C4-2B (cell line): ENCODE measurements around the gene OTUD1.

Source experiments
- H3K27ac ChIP-seq: fragments of 450-650 bp; 2 replicates; pipeline ENCODE4 v1.5.1; 2017
- ZFX ChIP-seq: fragments of 450-650 bp; IDR thresholded peaks from 2 replicates; pipeline ENCODE4 v1.6.1; 2017
- TF ChIP-seq, protein P1 (sequence below): fragments of 450-650 bp; conservative IDR thresholded peaks from 2 replicates; pipeline ENCODE4 v1.5.1; 2017; ENCODE audit warnings: mild to moderate bottlenecking

The OTUD1 gene

DNA sequence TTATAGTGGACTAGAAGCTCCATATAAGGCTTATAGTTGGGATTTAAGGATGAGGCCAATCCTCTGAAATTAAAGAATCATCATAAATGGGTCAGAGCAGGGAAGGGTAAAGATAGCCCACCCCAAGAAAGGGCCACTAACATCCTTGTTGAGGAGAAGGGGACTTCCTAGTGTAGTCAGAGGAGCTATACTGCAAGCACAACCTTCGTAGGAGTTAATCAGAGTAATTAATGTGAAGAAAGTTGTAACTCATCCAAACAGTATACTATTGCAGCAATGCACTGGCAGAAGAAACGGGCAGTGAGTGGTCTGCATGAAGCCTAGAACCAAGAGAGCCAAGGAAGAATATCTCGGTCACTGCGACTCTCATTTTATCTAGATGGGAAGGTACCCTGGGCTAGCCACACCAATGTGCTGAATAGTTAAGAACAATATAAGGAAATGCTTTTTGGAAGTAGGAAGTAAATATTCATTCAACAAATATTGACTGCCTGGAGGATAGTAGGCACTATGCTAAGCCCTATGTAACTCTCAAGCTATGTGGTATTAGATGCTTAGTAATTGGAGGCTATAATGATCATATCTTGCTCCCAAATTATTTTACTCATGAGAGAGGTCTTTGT lies 13.3 kb downstream of the OTUD1 start:
- TF ChIP-seq, protein P1, sequence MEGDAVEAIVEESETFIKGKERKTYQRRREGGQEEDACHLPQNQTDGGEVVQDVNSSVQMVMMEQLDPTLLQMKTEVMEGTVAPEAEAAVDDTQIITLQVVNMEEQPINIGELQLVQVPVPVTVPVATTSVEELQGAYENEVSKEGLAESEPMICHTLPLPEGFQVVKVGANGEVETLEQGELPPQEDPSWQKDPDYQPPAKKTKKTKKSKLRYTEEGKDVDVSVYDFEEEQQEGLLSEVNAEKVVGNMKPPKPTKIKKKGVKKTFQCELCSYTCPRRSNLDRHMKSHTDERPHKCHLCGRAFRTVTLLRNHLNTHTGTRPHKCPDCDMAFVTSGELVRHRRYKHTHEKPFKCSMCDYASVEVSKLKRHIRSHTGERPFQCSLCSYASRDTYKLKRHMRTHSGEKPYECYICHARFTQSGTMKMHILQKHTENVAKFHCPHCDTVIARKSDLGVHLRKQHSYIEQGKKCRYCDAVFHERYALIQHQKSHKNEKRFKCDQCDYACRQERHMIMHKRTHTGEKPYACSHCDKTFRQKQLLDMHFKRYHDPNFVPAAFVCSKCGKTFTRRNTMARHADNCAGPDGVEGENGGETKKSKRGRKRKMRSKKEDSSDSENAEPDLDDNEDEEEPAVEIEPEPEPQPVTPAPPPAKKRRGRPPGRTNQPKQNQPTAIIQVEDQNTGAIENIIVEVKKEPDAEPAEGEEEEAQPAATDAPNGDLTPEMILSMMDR: no peak
- no peak for TF ChIP-seq ZFX
- no peak overlapping the region for H3K27ac ChIP-seq

DNA sequence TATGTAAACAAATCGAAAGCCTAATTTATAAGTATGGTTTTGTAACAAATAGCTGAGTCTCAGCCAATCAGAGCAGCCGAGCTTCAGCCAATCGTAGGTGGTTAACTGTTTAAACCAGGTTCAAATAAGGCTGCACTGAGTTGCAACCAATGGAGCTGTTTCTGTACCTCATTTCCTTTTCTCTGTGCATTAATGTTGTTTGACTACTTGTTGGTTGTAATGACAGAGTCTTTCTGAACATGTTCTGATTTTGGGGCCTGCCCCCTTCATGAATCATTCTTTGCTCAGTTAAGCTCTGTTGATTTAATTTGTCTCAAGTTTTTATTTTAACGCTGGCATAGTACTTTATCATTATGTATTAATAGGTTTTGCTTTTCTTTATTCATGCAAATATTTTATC lies 14.6 kb downstream of the OTUD1 start:
- H3K27ac ChIP-seq: no peak overlapping the region
- no peak for TF ChIP-seq ZFX
- TF ChIP-seq, protein P1: no peak

DNA sequence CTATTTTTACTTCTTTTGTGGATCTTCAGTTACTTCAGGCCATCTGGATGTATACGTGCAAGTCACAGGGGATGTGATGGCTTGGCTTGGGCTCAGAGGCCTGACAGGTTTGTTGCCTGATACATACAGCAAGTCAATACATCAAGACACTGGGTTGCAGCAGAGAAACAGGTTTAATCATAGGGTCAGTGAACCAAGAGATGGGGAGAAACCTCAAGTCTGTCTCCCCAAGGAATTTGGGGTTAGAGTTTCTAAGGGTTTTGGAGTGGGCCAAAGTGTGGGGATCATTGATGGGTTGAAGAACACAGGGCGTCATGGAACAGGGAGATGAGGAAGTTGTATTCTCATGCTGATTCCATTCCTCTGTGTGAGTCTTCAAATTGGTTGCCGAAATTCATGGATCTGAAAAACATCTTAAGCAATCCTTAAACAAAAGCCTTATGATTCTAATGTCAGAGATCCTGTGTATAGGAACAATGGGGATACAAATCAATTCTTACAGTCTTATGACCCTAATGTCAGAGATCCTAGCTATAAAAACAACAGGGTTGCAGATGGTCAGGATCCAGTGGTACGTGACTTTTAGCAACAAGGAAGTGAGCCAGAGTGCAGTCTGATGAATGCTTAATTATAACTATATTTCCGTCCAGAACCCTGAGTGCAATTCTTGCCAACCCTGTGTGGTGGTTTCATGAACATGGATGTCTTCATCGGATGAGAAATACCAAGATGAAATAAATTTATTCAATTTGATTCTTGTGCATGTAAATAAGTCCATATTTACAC lies 18.9 kb downstream of the OTUD1 start:
- H3K27ac ChIP-seq: no peak overlapping the region
- TF ChIP-seq ZFX: no peak
- TF ChIP-seq, protein P1: no peak

DNA sequence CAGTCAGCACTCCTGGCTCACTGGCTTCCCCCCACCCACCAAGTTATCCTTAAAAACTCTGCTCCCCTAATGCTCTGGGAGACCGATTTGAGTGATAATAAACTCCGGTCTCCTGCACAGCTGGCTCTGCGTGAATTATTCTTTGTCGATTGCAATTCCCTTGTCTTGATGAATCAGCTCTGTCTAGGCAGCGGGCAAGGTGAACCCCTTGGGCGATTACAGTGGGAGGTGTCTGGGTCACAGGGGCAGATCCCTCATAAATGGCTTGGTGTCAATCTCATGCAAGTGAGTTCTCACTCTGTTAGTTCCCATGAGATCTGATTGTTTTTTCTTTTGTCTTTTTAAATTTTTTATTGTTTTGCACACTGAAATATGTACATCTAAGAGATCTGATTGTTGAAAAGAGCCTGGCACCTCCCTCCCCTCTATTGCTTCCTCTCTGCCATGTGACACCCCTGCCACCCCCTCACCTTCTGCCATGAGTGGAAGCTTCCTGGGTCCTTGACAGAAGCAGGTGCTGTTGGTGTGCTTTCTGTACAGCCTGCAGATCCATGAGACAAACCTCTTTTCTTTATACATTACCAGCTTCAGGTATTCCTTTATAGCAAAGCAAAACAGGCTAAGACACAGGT lies 20.5 kb downstream of the OTUD1 start:
- no peak for TF ChIP-seq ZFX
- TF ChIP-seq, protein P1: no peak

DNA sequence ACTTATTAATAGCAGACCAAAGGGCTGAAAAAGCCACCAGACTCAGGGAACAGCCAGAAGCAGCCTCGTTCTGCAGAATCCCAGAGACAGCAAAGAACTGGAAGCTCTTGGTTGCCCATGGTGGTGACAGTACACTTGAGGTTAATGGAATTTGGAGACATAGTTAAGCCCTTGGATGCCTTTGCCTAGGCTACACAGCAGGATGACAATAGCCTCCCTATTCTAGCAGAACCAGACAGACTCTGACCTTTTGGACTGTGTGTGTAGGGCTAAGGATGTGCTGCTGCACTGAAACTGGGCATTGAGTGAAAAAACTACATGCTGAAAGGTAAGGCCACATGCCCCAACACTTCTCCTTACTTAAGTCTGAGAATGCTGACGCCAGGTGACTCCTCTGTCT lies 22.7 kb downstream of the OTUD1 start:
- TF ChIP-seq ZFX: no peak
- TF ChIP-seq, protein P1: no peak
- no peak overlapping the region for H3K27ac ChIP-seq

More for the DNA sequence above, 20.5 kb downstream of the OTUD1 start:
- H3K27ac ChIP-seq: no peak overlapping the region

DNA sequence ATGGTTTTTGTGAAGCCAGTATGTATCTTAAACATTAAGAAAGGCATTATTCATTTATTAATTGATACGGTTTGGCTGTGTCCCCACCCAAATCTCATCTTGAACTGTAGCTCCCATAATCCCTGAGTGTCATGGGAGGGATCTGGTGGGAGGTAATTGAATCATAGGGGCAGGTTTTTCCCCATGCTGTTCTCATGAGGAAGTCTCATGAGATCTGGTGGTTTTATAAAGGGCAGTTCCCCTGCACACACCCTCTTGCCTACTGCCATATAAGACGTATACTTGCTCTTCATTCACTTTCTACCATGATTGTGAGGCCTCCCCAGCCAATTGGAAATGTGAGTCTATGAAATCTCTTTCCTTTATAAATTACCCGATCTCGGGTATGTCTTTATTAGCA lies 28.1 kb downstream of the OTUD1 start:
- H3K27ac ChIP-seq: no peak overlapping the region
- TF ChIP-seq, protein P1: no peak
- TF ChIP-seq ZFX: no peak

DNA sequence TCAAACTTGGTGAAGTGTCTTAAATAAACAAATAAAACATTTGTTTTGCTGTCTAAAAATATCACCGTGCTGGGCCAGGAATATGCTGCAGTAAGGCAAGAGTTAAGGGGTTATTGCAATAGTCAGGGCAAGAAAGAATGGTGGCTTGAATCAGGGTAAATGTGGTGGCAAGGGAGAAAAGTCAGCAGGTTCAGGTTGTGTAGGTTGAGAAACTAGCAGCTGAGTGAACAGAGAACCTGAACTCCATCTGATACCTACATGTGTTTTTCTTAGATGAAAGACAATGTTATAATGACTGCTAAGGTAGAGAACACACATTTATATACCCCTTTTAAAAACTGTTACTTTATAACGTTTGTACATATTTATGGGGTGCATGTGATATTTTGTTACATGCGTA lies 28.7 kb downstream of the OTUD1 start:
- no peak for TF ChIP-seq ZFX
- TF ChIP-seq, protein P1: no peak

More for the DNA sequence above, 28.7 kb downstream of the OTUD1 start:
- H3K27ac ChIP-seq: no peak overlapping the region
